ENCODE measurements around the gene NCAN. TPM values are rescaled to one million over a fixed set of nuclear protein-coding genes. Genes with fewer than 3 reads are reported as not detected.

NCAN gene
- total and polyA plus RNA-seq, 4 donors = 0.06 TPM; not detected in 3

GRCh38 chr19:19192078-19192882, 19.5 kb upstream of the NCAN start, which contains the start of the genes BORCS8 and RFXANK:
TSS of gene BORCS8 (minus strand) at chr19:19192152. CDS start at chr19:19192117, 35 bp downstream.
TSS of gene RFXANK (plus strand) at chr19:19192258. CDS start at chr19:19193947, 1,689 bp downstream.
- Histone ChIP-seq H3K9ac (ENCODE audit: low read depth in 1 of 2, low read length in 2 of 2) (peak within 1 kb of the TSS; percentile 98 to 99), H3K4me1 (ENCODE audit: control insufficient read depth in 4 of 4, insufficient read depth in 4 of 4, low read length in 3 of 4) (peaks cover 6 to 38% (median 25%) of the 10 kb centered on the region in 4 donors)
- TF ChIP-seq JUND (IDR thresholded peaks at IDR 0.05) = no peak
- no peak for TF ChIP-seq EGR1 (IDR thresholded peaks at IDR 0.05; ENCODE audit: low read depth in 2 of 2)
- peak; percentile 56 for TF ChIP-seq ZBTB33 (IDR thresholded peaks at IDR 0.05)
- peak; percentile 82 for TF ChIP-seq SP1 (IDR thresholded peaks at IDR 0.05)
- peak; percentile 79 for TF ChIP-seq YY1 (IDR thresholded peaks at IDR 0.05)
- no peak for TF ChIP-seq TAF1 (conservative IDR thresholded peaks at IDR 0.05)
- peak; percentile 96 to 97 for TF ChIP-seq GABPA (IDR thresholded peaks at IDR 0.05 in 1 of 2, conservative IDR thresholded peaks at IDR 0.05 in 1 of 2)
- peak; percentile 93 for TF ChIP-seq MAX (IDR thresholded peaks at IDR 0.05)
- TF ChIP-seq HNF4G (IDR thresholded peaks at IDR 0.05) = no peak
- peak in 1 of 2 donors; percentile 34 for TF ChIP-seq RAD21 (IDR thresholded peaks at IDR 0.05)
- no peak for TF ChIP-seq FOXA1 (IDR thresholded peaks at IDR 0.05)
- TF ChIP-seq CTCF (IDR thresholded peaks at IDR 0.05; ENCODE audit: low read depth, low read length, missing input control) = no peak
- TF ChIP-seq HNF4A (conservative IDR thresholded peaks at IDR 0.05) = peak; percentile 37 to 53
- TF ChIP-seq REST (IDR thresholded peaks at IDR 0.05) = peak; percentile 57
- TF ChIP-seq FOXA2 (IDR thresholded peaks at IDR 0.05) = no peak
- TF ChIP-seq NR2F2 (IDR thresholded peaks at IDR 0.05) = peak; percentile 51
- no peak for TF ChIP-seq ATF3 (IDR thresholded peaks at IDR 0.05)
- TF ChIP-seq RXRA (IDR thresholded peaks at IDR 0.05) = peak in 1 of 2 donors; percentile 72

More at GRCh38 chr19:19192078-19192882, 19.5 kb upstream of the NCAN start, which contains the start of the genes BORCS8 and RFXANK:
- Histone ChIP-seq H3K27me3 (ENCODE audit: control insufficient read depth in 4 of 4, insufficient read depth in 4 of 4, low read length in 3 of 4) (no peaks in the 10 kb centered on the region), H3K9me3 (ENCODE audit: control insufficient read depth in 4 of 4, low read length in 3 of 4) (no peaks in the 10 kb centered on the region), H3K27ac (ENCODE audit: low read depth in 1 of 2, low read length in 2 of 2) (peak within 1 kb of the TSS; percentile 99 to 100), H3K36me3 (ENCODE audit: control insufficient read depth in 4 of 4, insufficient read depth in 3 of 4, low read depth in 1 of 4, low read length in 3 of 4) (peaks cover 0 to 4% (median 1%) of the 10 kb centered on the region in 4 donors), H3K4me3 (ENCODE audit: low read depth in 1 of 3, low read length in 3 of 3) (peak within 1 kb of the TSS; percentile 70 to 100 (median 93))
- DNase-seq (ENCODE audit: low spot score) = peak; percentile 98
- WGBS = under 1% methylated on average over 53 of the region's 53 CpGs

Data from liver (tissue), 9 donors.